ENCODE measurements around the gene RBM38.

RBM38 gene

DNA sequence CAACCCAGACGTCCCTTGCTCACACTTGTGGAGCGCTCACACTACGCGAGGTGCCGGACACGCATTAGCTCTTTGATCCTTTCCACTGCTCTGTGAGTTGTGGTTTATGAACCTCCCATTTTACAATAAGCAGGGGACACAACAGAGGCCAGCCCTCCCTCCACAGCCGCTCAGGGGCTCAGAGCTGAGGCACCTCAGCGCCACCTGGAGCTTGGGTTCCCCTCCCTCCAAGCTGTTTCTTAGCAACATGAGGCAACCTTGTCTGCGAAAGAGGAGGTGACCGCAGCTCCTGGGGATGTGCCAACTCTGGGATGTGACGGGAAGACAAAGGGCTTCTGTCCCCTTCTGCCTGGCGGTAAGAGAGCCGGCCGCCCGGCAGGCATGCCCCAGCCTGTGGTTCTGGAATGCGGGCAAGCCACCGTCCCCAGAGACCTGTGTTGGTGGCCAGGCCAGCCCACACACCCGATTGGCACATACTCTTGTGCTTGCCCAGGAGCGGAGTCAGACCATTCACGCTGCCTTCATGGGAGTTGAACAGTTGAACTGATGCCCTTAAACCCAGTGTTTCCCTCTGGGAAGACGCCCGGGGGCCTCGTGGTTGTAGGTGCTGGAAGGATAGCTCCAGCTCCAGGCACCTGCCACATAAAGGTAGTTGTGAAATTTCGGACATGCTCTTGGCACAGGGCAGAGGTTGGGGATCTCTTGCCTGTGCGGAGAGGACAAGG is 44.5 kb downstream of the RBM38 start:
- Histone ChIP-seq H3K4me3 (ENCODE audit: low read length) (no peak overlapping the region), H3K27me3 (replicated peaks; ENCODE audit: control insufficient read depth, insufficient read depth, low read length) (peaks cover 13% of the 10 kb centered on the region), H3K4me1 (ENCODE audit: control insufficient read depth, insufficient read depth, low read length) (peaks cover 20% of the 10 kb centered on the region), H3K36me3 (ENCODE audit: control insufficient read depth, insufficient read depth, low read length, severe bottlenecking) (no peaks in the 10 kb centered on the region), H3K9me3 (ENCODE audit: control insufficient read depth, low read length) (peaks cover 7% of the 10 kb centered on the region), H3K9ac (ENCODE audit: low read length) (no peak overlapping the region)
- DNase-seq (ENCODE audit: low read depth): no peak

DNA sequence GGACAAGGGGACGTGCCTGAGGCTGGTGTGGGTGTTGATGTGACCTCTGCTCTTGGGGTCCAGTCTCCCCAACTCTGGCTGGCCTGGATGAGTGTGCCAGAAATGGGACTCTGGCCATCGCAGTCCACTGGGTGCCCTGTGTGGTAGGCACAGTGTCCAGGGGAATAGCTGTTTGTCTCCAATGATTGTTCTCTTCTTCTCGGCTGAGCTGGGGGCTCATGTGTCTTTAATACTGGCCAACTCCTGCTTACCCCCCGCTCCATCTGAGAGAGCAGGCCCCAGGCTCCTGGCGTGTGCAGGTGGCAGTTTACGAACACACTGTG is 45.0 kb downstream of the RBM38 start:
- Histone ChIP-seq H3K36me3 (ENCODE audit: control insufficient read depth, insufficient read depth, low read length, severe bottlenecking) (no peaks in the 10 kb centered on the region), H3K27me3 (replicated peaks; ENCODE audit: control insufficient read depth, insufficient read depth, low read length) (peaks cover 13% of the 10 kb centered on the region), H3K4me3 (ENCODE audit: low read length) (no peak overlapping the region)

DNA sequence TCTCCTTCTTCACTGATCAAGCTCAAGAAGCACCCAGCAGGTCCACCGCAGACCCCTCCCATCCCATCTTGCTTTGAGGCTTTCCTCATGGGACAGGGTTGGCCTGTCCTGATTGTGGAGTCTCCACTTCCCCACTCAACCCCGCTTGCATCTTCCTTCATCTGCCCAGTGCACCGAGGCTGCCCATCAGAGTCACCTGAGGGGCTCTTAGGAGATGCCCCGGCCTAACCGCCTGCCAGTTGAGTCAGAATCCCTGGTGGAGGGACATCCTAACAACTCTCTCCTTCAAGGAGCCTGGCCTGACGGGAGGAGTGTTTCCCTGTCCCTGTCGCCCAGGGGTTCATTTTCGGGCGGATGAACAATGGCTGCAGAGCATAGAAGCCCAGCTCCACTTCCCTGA is 46.1 kb downstream of the RBM38 start:
- H3K4me1 ChIP-seq (ENCODE audit: control insufficient read depth, insufficient read depth, low read length): peaks cover 22% of the 10 kb centered on the region
- no peaks in the 10 kb centered on the region for H3K36me3 ChIP-seq (ENCODE audit: control insufficient read depth, insufficient read depth, low read length, severe bottlenecking)
- peaks cover 13% of the 10 kb centered on the region for H3K27me3 ChIP-seq (replicated peaks; ENCODE audit: control insufficient read depth, insufficient read depth, low read length)
- H3K9me3 ChIP-seq (ENCODE audit: control insufficient read depth, low read length): peaks cover 7% of the 10 kb centered on the region
- H3K9ac ChIP-seq (ENCODE audit: low read length): no peak overlapping the region
- DNase-seq (ENCODE audit: low read depth): no peak
- H3K4me3 ChIP-seq (ENCODE audit: low read length): no peak overlapping the region

More for the DNA sequence above, 45.0 kb downstream of the RBM38 start:
- no peak for DNase-seq (ENCODE audit: low read depth)
- H3K9ac ChIP-seq (ENCODE audit: low read length): no peak overlapping the region
- peaks cover 21% of the 10 kb centered on the region for H3K4me1 ChIP-seq (ENCODE audit: control insufficient read depth, insufficient read depth, low read length)
- H3K9me3 ChIP-seq (ENCODE audit: control insufficient read depth, low read length): peaks cover 7% of the 10 kb centered on the region

DNA sequence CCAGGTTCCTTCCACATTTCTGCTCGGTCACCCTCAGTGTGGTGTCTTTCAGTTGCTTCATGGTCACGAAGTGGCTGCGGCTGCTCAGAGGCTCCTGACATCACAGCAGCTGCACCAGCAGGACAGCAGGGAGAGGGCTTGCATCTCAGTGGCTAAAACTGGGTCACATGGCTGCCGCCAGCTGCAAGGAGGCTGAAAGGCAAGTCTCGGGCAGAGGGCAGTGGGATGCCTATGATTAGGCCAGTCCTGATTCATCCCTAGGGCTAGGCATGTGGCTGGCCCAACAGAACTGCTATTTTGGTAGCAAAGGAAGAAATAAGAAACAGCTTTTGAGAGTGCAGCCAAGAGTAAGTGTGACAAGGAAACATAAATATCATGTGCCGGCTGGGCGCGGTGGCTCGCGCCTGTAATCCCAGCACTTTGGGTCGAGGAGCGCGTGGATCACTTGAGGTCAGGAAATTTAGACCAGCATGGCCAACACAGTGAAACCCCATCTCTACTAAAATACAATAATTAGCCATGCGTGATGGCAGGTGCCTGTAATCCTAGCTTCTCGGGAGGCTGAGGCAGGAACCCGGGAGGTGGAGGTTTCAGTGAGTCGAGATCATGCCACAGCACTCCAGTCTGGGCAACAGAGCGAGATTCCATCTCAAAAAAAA is 46.6 kb downstream of the RBM38 start:
- Histone ChIP-seq H3K4me1 (ENCODE audit: control insufficient read depth, insufficient read depth, low read length) (peaks cover 22% of the 10 kb centered on the region), H3K27me3 (replicated peaks; ENCODE audit: control insufficient read depth, insufficient read depth, low read length) (peaks cover 13% of the 10 kb centered on the region), H3K4me3 (ENCODE audit: low read length) (no peak overlapping the region), H3K36me3 (ENCODE audit: control insufficient read depth, insufficient read depth, low read length, severe bottlenecking) (no peaks in the 10 kb centered on the region), H3K9ac (ENCODE audit: low read length) (no peak overlapping the region), H3K9me3 (ENCODE audit: control insufficient read depth, low read length) (peaks cover 7% of the 10 kb centered on the region)
- DNase-seq (ENCODE audit: low read depth): no peak

DNA sequence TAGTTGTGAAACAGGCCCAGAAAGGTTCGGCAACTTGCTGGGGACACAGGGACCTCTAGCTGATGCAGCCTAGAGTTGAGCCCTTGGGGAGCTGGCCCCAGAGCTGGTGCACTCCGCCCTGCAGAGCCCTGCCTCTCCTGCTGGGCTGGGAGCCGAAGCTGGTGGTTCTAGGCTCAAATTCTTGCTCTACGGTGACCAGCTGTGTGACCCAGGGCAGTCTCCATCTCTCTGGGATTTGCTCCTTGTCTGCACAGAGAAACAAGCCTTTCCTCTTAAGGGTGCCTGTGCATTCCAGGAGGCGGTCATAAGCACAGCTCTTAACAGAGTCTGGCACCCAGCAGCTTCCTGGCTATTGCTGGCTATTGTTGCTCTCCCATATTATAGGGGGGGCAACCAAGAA is 47.4 kb downstream of the RBM38 start:
- Histone ChIP-seq H3K27me3 (replicated peaks; ENCODE audit: control insufficient read depth, insufficient read depth, low read length) (peaks cover 13% of the 10 kb centered on the region), H3K36me3 (ENCODE audit: control insufficient read depth, insufficient read depth, low read length, severe bottlenecking) (no peaks in the 10 kb centered on the region), H3K4me1 (ENCODE audit: control insufficient read depth, insufficient read depth, low read length) (peaks cover 22% of the 10 kb centered on the region), H3K4me3 (ENCODE audit: low read length) (no peak overlapping the region), H3K9me3 (ENCODE audit: control insufficient read depth, low read length) (peaks cover 7% of the 10 kb centered on the region), H3K9ac (ENCODE audit: low read length) (no peak overlapping the region)
- no peak for DNase-seq (ENCODE audit: low read depth)

DNA sequence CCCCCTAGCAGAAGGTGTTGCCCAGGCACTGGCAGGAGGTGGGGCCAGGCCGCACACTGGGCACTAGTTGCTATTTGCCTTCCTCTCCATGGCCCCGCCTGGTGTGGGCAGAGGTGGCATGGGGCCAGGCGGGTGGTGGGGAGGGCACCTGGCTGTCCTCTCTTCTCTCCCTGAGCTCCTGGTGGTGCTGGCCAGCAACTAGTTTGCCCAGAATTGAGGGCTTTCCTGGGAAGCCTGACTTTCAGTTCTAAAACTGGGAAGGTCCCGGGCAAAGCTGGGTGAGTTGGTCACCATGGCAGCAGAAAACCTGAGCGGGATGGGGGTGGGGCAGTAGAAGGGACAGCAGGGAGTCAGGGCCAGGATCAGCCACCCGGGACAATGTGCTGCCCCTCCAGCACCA is 48.2 kb downstream of the RBM38 start:
- H3K4me3 ChIP-seq (ENCODE audit: low read length): no peak overlapping the region
- H3K36me3 ChIP-seq (ENCODE audit: control insufficient read depth, insufficient read depth, low read length, severe bottlenecking): no peaks in the 10 kb centered on the region
- no peak for DNase-seq (ENCODE audit: low read depth)
- peaks cover 22% of the 10 kb centered on the region for H3K4me1 ChIP-seq (ENCODE audit: control insufficient read depth, insufficient read depth, low read length)
- no peak overlapping the region for H3K9ac ChIP-seq (ENCODE audit: low read length)
- peaks cover 13% of the 10 kb centered on the region for H3K27me3 ChIP-seq (replicated peaks; ENCODE audit: control insufficient read depth, insufficient read depth, low read length)
- H3K9me3 ChIP-seq (ENCODE audit: control insufficient read depth, low read length): peaks cover 7% of the 10 kb centered on the region

DNA sequence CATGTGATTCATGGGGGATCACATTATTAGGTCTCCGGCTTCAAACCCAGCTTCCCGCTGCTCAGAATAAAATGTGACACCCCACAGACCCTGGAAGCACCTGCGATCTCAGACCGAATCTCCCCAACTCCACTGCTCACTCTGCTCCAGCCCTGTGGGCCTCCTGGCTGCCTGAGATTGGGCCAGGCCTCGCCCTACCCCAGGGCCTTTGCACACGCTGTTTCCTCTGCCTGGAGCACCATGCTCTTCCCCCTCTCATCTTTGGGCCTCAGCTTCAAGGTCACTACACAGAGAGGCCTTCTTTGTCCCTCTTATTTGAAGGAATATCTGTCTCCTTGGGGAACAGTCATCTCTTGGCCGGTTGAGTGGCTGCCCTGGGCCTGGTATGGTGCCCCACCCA is 48.8 kb downstream of the RBM38 start:
- no peak for DNase-seq (ENCODE audit: low read depth)
- Histone ChIP-seq H3K36me3 (ENCODE audit: control insufficient read depth, insufficient read depth, low read length, severe bottlenecking) (no peaks in the 10 kb centered on the region), H3K4me1 (ENCODE audit: control insufficient read depth, insufficient read depth, low read length) (peaks cover 22% of the 10 kb centered on the region), H3K9me3 (ENCODE audit: control insufficient read depth, low read length) (peaks cover 7% of the 10 kb centered on the region), H3K27me3 (replicated peaks; ENCODE audit: control insufficient read depth, insufficient read depth, low read length) (peaks cover 8% of the 10 kb centered on the region), H3K9ac (ENCODE audit: low read length) (peak overlapping the region; percentile 81), H3K4me3 (ENCODE audit: low read length) (no peak overlapping the region)

DNA sequence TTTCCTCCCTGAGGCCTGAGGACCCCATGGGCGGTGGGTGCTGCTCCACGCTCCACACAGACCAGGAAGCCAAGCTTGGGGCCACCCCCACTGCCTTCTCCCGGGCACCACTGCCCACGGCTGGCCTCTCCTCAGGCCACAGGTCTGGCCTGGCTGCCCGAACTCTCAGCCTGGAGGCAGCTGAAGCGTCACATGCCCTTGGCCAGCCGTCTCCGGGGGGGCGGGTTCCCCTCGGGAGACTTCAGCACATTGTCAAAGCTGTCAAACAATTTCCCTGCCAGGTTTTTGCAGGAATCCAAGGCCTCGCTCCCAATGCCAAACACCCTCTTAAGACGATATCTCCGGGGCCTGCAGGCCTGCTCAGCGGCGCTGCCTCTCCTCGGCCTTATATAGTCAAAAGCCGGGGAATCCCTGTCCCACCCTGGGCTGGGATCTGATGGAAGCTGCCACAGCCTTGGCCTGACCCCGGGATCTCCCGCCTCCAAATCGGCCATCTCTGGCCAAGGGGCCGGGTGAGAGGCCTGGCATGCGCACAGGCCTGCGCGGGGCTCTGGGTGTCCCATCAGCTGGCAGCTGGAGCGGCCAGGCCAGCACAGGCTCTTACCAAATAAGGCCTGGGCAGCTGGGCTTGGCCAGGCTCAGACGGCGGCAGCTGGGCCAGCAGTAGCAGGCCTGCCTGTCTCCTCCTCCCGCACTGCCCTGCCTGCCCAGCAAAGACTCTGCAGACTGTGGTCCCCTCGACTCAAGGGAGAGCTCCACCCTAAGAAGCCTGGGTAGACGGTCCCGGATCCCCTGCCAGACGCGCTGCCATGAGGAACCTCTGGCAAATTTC is 49.7 kb downstream of the RBM38 start:
- Histone ChIP-seq H3K27me3 (replicated peaks; ENCODE audit: control insufficient read depth, insufficient read depth, low read length) (peaks cover 13% of the 10 kb centered on the region), H3K9ac (ENCODE audit: low read length) (peak overlapping the region; percentile 81), H3K36me3 (ENCODE audit: control insufficient read depth, insufficient read depth, low read length, severe bottlenecking) (no peaks in the 10 kb centered on the region), H3K4me3 (ENCODE audit: low read length) (no peak overlapping the region), H3K4me1 (ENCODE audit: control insufficient read depth, insufficient read depth, low read length) (peaks cover 26% of the 10 kb centered on the region), H3K9me3 (ENCODE audit: control insufficient read depth, low read length) (peaks cover 12% of the 10 kb centered on the region)
- DNase-seq (ENCODE audit: low read depth): no peak

DNA sequence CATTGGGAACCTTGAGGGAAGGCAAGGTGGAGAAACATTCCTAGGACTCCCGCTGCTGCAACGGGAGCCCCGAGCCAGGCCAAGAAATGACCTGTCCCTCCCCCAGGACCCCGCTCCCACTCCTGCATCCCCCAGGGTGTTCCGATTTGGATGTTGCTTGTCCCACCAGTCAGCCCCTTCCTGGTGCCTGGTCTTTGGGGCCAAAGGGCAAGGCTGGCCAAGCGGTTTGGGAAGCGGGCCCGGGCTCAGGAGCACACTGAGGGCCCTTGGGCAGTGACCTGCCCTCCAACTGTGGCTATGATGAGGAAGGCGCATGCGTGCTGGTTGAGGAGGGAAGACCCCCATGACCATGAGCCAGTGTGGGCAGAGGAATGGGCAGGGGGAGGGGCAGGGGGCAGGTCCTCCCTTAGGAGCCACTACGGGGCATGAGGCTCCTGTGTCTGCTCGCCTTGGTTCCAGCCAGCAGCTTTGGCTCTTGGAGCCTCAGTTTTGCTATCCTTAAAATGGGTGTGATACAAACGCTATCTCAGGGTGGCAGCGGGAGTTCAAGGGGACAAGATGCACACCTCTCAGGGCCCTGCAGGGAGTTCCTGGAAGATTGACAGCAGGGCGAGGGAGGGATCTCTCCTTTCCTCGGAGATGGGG is 50.4 kb downstream of the RBM38 start:
- H3K4me1 ChIP-seq (ENCODE audit: control insufficient read depth, insufficient read depth, low read length): peaks cover 22% of the 10 kb centered on the region
- H3K4me3 ChIP-seq (ENCODE audit: low read length): no peak overlapping the region
- H3K27me3 ChIP-seq (replicated peaks; ENCODE audit: control insufficient read depth, insufficient read depth, low read length): peaks cover 14% of the 10 kb centered on the region
- H3K36me3 ChIP-seq (ENCODE audit: control insufficient read depth, insufficient read depth, low read length, severe bottlenecking): no peaks in the 10 kb centered on the region
- H3K9me3 ChIP-seq (ENCODE audit: control insufficient read depth, low read length): peaks cover 17% of the 10 kb centered on the region
- DNase-seq (ENCODE audit: low read depth): no peak
- peak overlapping the region; percentile 81 for H3K9ac ChIP-seq (ENCODE audit: low read length)

DNA sequence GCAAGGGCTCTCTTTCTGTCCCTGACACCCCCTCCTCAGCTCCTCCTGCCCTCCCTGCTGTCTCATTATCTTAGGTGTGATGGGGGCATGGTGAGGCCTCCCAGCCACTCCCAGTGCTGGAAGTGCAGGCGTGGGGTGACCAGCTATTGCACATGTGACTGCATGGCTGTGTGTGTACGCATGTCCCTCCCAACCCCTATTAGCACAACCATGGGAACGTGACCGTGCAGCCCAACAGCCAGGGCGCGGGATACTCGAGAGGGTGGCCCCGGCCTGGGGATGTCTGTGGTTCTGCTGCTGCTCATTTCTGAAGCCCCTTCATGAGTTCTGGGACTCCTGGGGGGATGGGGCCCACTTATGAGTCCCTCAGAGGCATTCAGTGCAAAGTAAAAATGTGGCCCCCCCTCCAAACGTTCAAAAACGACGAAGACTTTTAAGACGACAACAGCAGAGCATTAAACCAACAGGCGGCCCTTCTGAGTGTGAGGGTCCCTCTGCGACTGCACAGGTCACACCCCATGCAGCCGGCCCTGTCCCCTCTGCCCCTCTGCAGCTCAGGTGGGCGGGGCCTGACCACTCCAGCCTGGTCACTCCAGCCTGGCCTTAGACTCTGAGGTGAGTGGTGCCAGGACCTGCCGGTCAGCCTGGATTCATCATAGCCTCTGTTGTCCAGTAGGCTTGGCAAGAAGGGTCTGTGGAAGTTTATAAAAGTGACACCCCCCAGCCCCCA is 51.1 kb downstream of the RBM38 start:
- DNase-seq (ENCODE audit: low read depth): no peak
- Histone ChIP-seq H3K4me3 (ENCODE audit: low read length) (no peak overlapping the region), H3K36me3 (ENCODE audit: control insufficient read depth, insufficient read depth, low read length, severe bottlenecking) (no peaks in the 10 kb centered on the region), H3K4me1 (ENCODE audit: control insufficient read depth, insufficient read depth, low read length) (peaks cover 22% of the 10 kb centered on the region), H3K9ac (ENCODE audit: low read length) (no peak overlapping the region), H3K9me3 (ENCODE audit: control insufficient read depth, low read length) (peaks cover 12% of the 10 kb centered on the region), H3K27me3 (replicated peaks; ENCODE audit: control insufficient read depth, insufficient read depth, low read length) (peaks cover 19% of the 10 kb centered on the region)

Data from adipocyte (in vitro differentiated cells).